Measurements from ENCODE around the gene MIOS. TPM values are rescaled to one million over a fixed set of nuclear protein-coding genes. Genes with fewer than 3 reads are reported as not detected.

Gene MIOS
- total and polyA plus RNA-seq, 2 of the 8 experiments (the other 6 are each of a cell fraction or from before 2014, with no cell fraction given), result 15.5 to 50.7 TPM

DNA sequence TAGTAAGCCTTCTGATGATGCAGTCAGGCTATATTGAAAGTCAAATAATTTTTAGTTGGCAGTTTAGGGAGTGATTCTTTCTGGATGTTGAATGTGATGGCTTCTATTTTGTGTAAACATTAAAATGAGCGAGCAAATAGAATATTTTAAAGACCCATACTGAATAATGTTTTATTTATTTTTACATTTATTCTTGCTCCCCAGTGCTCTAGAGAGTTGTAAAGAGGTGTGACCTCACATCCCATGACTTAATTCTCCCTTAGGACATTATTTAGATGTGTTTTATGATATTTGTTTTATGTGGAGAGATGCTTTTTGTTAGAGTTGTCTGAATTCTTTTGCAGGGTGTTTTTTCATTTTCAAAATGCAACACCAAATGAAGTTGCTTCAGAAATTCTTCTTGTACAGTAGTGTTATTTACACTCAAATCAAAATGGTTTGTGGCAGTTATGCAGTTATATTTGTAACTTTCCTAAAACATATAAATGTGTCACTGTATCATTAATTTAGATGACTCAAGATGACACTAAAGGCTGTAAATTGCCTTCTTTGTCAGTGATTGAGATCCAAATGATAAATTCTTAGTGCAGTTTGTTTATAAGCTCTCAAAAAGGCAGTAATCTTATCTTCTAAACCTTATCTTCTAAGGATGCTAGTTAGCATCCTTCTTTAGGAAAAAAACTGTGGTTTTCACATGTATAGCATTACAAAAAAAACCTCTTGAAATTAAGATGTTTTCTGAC is 86.3 kb downstream of the MIOS start:
- no peaks in the 10 kb centered on the region; the same call in 1 of the 2 replicates for H3K79me1 ChIP-seq (ENCODE audit: low read depth, low read length)
- H3K4me2 ChIP-seq (ENCODE audit: insufficient read depth in 1 of 2, low read depth in 2 of 2, low read length in 2 of 2), result no peak overlapping the region
- no peaks in the 10 kb centered on the region for H3K9me3 ChIP-seq (ENCODE audit: insufficient read depth in 2 of 2, low read depth in 1 of 2, low read length in 1 of 2)
- H2BK20ac ChIP-seq (ENCODE audit: low read length), result no peak overlapping the region
- H3K27ac ChIP-seq (ENCODE audit: low read depth, low read length), result no peak overlapping the region
- H2BK15ac ChIP-seq (ENCODE audit: low read length), result no peak overlapping the region
- no peaks in the 10 kb centered on the region for H3K27me3 ChIP-seq (replicated peaks in 1 of 4; ENCODE audit: control insufficient read depth in 3 of 4, extremely low read depth in 1 of 4, insufficient read depth in 3 of 4, low read length in 3 of 4)
- H3K23ac ChIP-seq (ENCODE audit: insufficient read length), result no peak overlapping the region
- no peak overlapping the region for H3K14ac ChIP-seq (ENCODE audit: insufficient read length)
- WGBS, 2 experiments (ENCODE audit: extremely low coverage in 1 of 2, insufficient coverage in 1 of 2, insufficient read length in 1 of 2, insufficient replicate concordance in 2 of 2, low coverage in 1 of 2, low lambda C conversion rate in 2 of 2, missing lambda C conversion rate in 1 of 2), result 88% methylated on average over 1 of the region's 1 CpG; no CpG with 5 or more reads in 1 of the 2 experiments
- H2AFZ ChIP-seq (ENCODE audit: low read length), result no peak overlapping the region
- H3K4me3 ChIP-seq (ENCODE audit: extremely low read depth in 1 of 4, insufficient read depth in 2 of 4, low read depth in 3 of 4, low read length in 4 of 4), result no peak overlapping the region
- FAIRE-seq (no peak), DNase-seq (ENCODE audit: low read depth in 1 of 2, low spot score in 2 of 2) (no peak)
- no peaks in the 10 kb centered on the region for H4K20me1 ChIP-seq (replicated peaks in 1 of 2; ENCODE audit: control insufficient read depth in 1 of 2, insufficient read depth in 2 of 2, low read length in 2 of 2)
- H2BK12ac ChIP-seq (ENCODE audit: low read depth, low read length), result no peak overlapping the region
- H3K9ac ChIP-seq (replicated peaks in 1 of 4; ENCODE audit: extremely low read depth in 1 of 4, low read depth in 3 of 4, low read length in 3 of 4), result no peak overlapping the region
- H3K18ac ChIP-seq (ENCODE audit: extremely low read depth, low read length), result no peak overlapping the region
- CTCF ChIA-PET (ENCODE audit: partially characterized antibody), result interaction anchor here (0.9 to 2.9 kb wide), 14 partner anchors 9 to 561 kb away, joined by 3 to 12 read pairs (median 3); partner anchors contain the start of gene UMAD1
- no peak overlapping the region for H2AK5ac ChIP-seq (ENCODE audit: low read depth, low read length)
- H2BK5ac ChIP-seq (ENCODE audit: low read depth, low read length), result no peak overlapping the region
- no peak overlapping the region for H3K56ac ChIP-seq (replicated peaks; ENCODE audit: insufficient read length, low read depth, low read length)
- POLR2A ChIA-PET (ENCODE audit: partially characterized antibody), result no interaction called here
- no peak overlapping the region for H4K8ac ChIP-seq (ENCODE audit: extremely low read depth, insufficient read depth, low read length)
- H3K23me2 ChIP-seq (ENCODE audit: low read depth, low read length), result no peaks in the 10 kb centered on the region
- no peaks in the 10 kb centered on the region for H3K36me3 ChIP-seq (ENCODE audit: control insufficient read depth in 2 of 4, insufficient read depth in 4 of 4, low read length in 3 of 4)
- no peak overlapping the region for H4K5ac ChIP-seq (ENCODE audit: insufficient read length, low read depth, low read length)
- H3K79me2 ChIP-seq (ENCODE audit: control insufficient read depth in 1 of 2, insufficient read depth in 2 of 2, low read length in 2 of 2), result peaks cover 0 to 11% of the 10 kb centered on the region in 2 experiments; a peak in 3 of 4 replicates
- H2BK120ac ChIP-seq (replicated peaks; ENCODE audit: low read depth, low read length), result no peak overlapping the region
- TF ChIP-seq SP4 (IDR thresholded peaks at IDR 0.05; ENCODE audit: low read length), result no peak
- peaks cover 0 to 3% (median under 1%) of the 10 kb centered on the region in 4 experiments; a peak in 1 of 7 replicates for H3K4me1 ChIP-seq (replicated peaks in 1 of 4; ENCODE audit: control insufficient read depth in 3 of 4, insufficient read depth in 4 of 4, low read length in 3 of 4)
- no peak overlapping the region for H3K4ac ChIP-seq (replicated peaks; ENCODE audit: insufficient read length, low read depth, low read length)
- H4K91ac ChIP-seq (replicated peaks; ENCODE audit: insufficient read length, low read length), result no peak overlapping the region

Data from H1 (cell line).